IMR-90 (cell line): ENCODE data around the gene MAFG. TPM values are rescaled to one million over a fixed set of nuclear protein-coding genes. Genes with fewer than 3 reads are reported as not detected.
A peak's percentile ranks its signal among the peaks of the same experiment; 100 is the strongest.

Source experiments
- ATAC-seq: fragments of 200-7000 bp; cut with Tn5 transposase; 2 replicates; pipeline ENCODE4 v1.9.1; 2020; ENCODE audit warnings: low read depth, mild to moderate bottlenecking, moderate library complexity
- BruUV-seq: library from RNA; stranded (reverse); fragments of 400-500 nt; replicated peaks from 2 replicates; lab custom pipeline; 2021; lab: Mats Ljungman, UMichigan
- CTCF ChIA-PET: fragments of 300-600 bp; formaldehyde crosslinking; extraction: SDS; loops from one replicate; lab custom pipeline; 2021; ENCODE audit warnings: antibody characterized with exemption; lab: Yijun Ruan, JAX
- POLR2A ChIA-PET: fragments of 300-600 bp; sonication (Branson Sonifier 250); formaldehyde crosslinking; loops from one replicate; lab custom pipeline; 2022; ENCODE audit warnings: antibody characterized with exemption; ENCODE audit not compliant: unreplicated experiment; lab: Charles Lee
- DNase-seq: peaks from one replicate; pipeline ENCODE4 v3.0.0; 2013
- H2AFZ ChIP-seq: replicated peaks from 2 replicates; pipeline ENCODE3; 2013; ENCODE audit warnings: low read length, mild to moderate bottlenecking; ENCODE audit not compliant: poor library complexity
- H2AK5ac ChIP-seq: 2 replicates; pipeline ENCODE4 v1.6.1; 2013; ENCODE audit warnings: low read depth, low read length, inconsistent platforms
- H2AK9ac ChIP-seq: replicated peaks from 2 replicates; pipeline ENCODE3; 2013; ENCODE audit warnings: mild to moderate bottlenecking, low read depth, low read length, moderate library complexity; ENCODE audit not compliant: poor library complexity
- H2BK120ac ChIP-seq: 2 replicates; pipeline ENCODE4 v1.6.1; 2013; ENCODE audit warnings: low read depth, low read length, inconsistent platforms
- H2BK15ac ChIP-seq: 3 replicates; pipeline ENCODE4 v1.6.1; 2013; ENCODE audit warnings: low read depth, low read length, inconsistent platforms
- H2BK20ac ChIP-seq: 2 replicates; pipeline ENCODE4 v1.6.1; 2013; ENCODE audit warnings: low read depth, mild to moderate bottlenecking, inconsistent platforms, low read length, moderate library complexity
- H2BK5ac ChIP-seq: 2 replicates; pipeline ENCODE4 v1.6.1; 2013; ENCODE audit warnings: mild to moderate bottlenecking, low read depth, low read length, inconsistent platforms; ENCODE audit not compliant: poor library complexity, severe bottlenecking
- H3K14ac ChIP-seq: replicated peaks from 2 replicates; pipeline ENCODE4 v1.6.1; 2013; ENCODE audit warnings: low read depth, low read length, inconsistent platforms
- H3K18ac ChIP-seq: 2 replicates; pipeline ENCODE4 v1.6.1; 2013; ENCODE audit warnings: low read depth, low read length, control low read depth
- H3K23ac ChIP-seq: 2 replicates; pipeline ENCODE4 v1.6.1; 2013; ENCODE audit warnings: low read depth, low read length, inconsistent platforms
- H3K27ac ChIP-seq: 2 replicates; pipeline ENCODE4 v1.5.1; 2013; ENCODE audit warnings: mild to moderate bottlenecking, control low read depth, low read length; ENCODE audit not compliant: insufficient read depth
- H3K27me3 ChIP-seq: 2 replicates; pipeline ENCODE4 v1.6.1; 2013; ENCODE audit warnings: low read length; ENCODE audit not compliant: control insufficient read depth, insufficient read depth
- H3K36me3 ChIP-seq: 2 replicates; pipeline ENCODE4 v1.6.1; 2013; ENCODE audit warnings: low read length, mixed read lengths; ENCODE audit not compliant: control insufficient read depth, insufficient read depth
- H3K4ac ChIP-seq: 2 replicates; pipeline ENCODE4 v1.6.1; 2013; ENCODE audit warnings: low read depth, low read length, inconsistent platforms
- H3K4me1 ChIP-seq: 2 replicates; pipeline ENCODE4 v1.6.1; 2013; ENCODE audit warnings: low read length, mixed read lengths; ENCODE audit not compliant: control insufficient read depth, insufficient read depth
- H3K4me2 ChIP-seq: 2 replicates; pipeline ENCODE4 v1.6.1; 2013; ENCODE audit warnings: low read depth, mild to moderate bottlenecking, control low read depth, low read length, moderate library complexity
- H3K4me3 ChIP-seq: 2 replicates; pipeline ENCODE4 v1.5.1; 2013; ENCODE audit warnings: low read depth, mild to moderate bottlenecking, control low read depth, low read length, moderate library complexity; ENCODE audit not compliant: insufficient read depth
- H3K56ac ChIP-seq: 2 replicates; pipeline ENCODE4 v1.6.1; 2013; ENCODE audit warnings: low read length, inconsistent platforms; ENCODE audit not compliant: insufficient read depth; ENCODE audit errors: extremely low read depth
- H3K79me1 ChIP-seq, 2 experiments: 2 replicates each; pipeline ENCODE4 v1.6.1; 2013; ENCODE audit warnings: low read length in 2 of 2, inconsistent platforms in 1 of 2, low read depth in 1 of 2
- H3K9ac ChIP-seq: 2 replicates; pipeline ENCODE4 v1.6.1; 2013; ENCODE audit warnings: low read depth, low read length, control low read depth
- H3K9me1 ChIP-seq: 2 replicates; pipeline ENCODE4 v1.6.1; 2013; ENCODE audit warnings: low read length, inconsistent platforms; ENCODE audit not compliant: insufficient read depth
- H3K9me3 ChIP-seq: 2 replicates; pipeline ENCODE4 v1.6.1; 2013; ENCODE audit warnings: low read length; ENCODE audit not compliant: control insufficient read depth, insufficient read depth
- H4K20me1 ChIP-seq: 2 replicates; pipeline ENCODE4 v1.6.1; 2013; ENCODE audit warnings: low read length, inconsistent platforms; ENCODE audit not compliant: insufficient read depth
- H4K5ac ChIP-seq: 2 replicates; pipeline ENCODE4 v1.6.1; 2013; ENCODE audit warnings: mild to moderate bottlenecking, low read depth, low read length, control low read depth
- H4K8ac ChIP-seq, 2 experiments: 2 replicates each; pipeline ENCODE4 v1.6.1; 2013; ENCODE audit warnings: low read depth in 2 of 2, low read length in 2 of 2, control low read depth in 1 of 2, inconsistent platforms in 1 of 2
- H4K91ac ChIP-seq: 2 replicates; pipeline ENCODE4 v1.6.1; 2013; ENCODE audit warnings: low read depth, low read length, inconsistent platforms; ENCODE audit not compliant: insufficient read depth
- BHLHE40 ChIP-seq: fragments of 150-350 bp; IDR thresholded peaks from 2 replicates; pipeline ENCODE4 v1.6.1; 2016; ENCODE audit warnings: mild to moderate bottlenecking, low read depth, low read length
- FOS ChIP-seq: fragments of 150-350 bp; IDR thresholded peaks from 2 replicates; pipeline ENCODE4 v1.6.1; 2016; ENCODE audit warnings: low read depth, low read length
- MAFK ChIP-seq: IDR thresholded peaks from 2 replicates; pipeline ENCODE4 v1.6.1; 2012; ENCODE audit warnings: low read depth, low read length, improper control_type of control experiment
- MXI1 ChIP-seq: IDR thresholded peaks from 2 replicates; pipeline ENCODE4 v1.6.1; 2012; ENCODE audit warnings: low read depth, mild to moderate bottlenecking, low read length, moderate library complexity, borderline replicate concordance
- SMC3 ChIP-seq: fragments of 150-350 bp; IDR thresholded peaks from 2 replicates; pipeline ENCODE4 v1.6.1; 2016; ENCODE audit warnings: low read depth, mild to moderate bottlenecking, antibody characterized with exemption, low read length, moderate library complexity
- WGBS, 2 experiments: methylation state at CpG; one replicate each; pipeline versions ENCODE4 v1.1.5 to v1.1.7; 2013; ENCODE audit warnings: missing lambda C conversion rate in 2 of 2; ENCODE audit not compliant: insufficient read length in 1 of 2; ENCODE audit errors: extremely low coverage in 2 of 2; 5-methylcytosine and 5-hydroxymethylcytosine counted together
- dilution Hi-C: fragments of 300-500 bp; cut with HindIII; formaldehyde crosslinking; loops from one replicate; pipeline ENCODE4 v1.14.3; 2018; ENCODE audit warnings: low sequenced_read_pairs; ENCODE audit not compliant: unreplicated experiment
- in situ Hi-C: fragments of 300-500 bp; cut with MboI; formaldehyde crosslinking; loops from 3 replicates; pipeline ENCODE4 v1.14.3; 2019; ENCODE audit warnings: low sequenced_read_pairs, inconsistent platforms, mixed read lengths
- intact Hi-C: fragments of 100-400 bp; cut with micrococcal nuclease; formaldehyde crosslinking; loops from 2 replicates; pipeline ENCODE4 v1.10.0; 2022
- polyA plus RNA-seq, 3 experiments: library from polyadenylated mRNA; depleted of rRNA; stranded (reverse); fragments of >200 nt; gene quantifications; 2 replicates each; pipeline ENCODE4 v1.2.3, GENCODE V29; 2012; ENCODE audit warnings: low replicate concordance in 1 of 3
- total RNA-seq: library from RNA; depleted of rRNA; stranded (reverse); fragments of >200 nt; gene quantifications from 2 replicates; pipeline ENCODE4 v1.2.3, GENCODE V29; 2012

The MAFG gene
- total and polyA plus RNA-seq, 2 of the 4 experiments (the other 2 are of a cell fraction) = 6.1 to 15.4 TPM

- no peak overlapping the region for H3K4ac ChIP-seq
- dilution Hi-C loops = no loop called here
- H4K20me1 ChIP-seq = peaks cover 26% of the 10 kb centered on the region
- DNase-seq = peak; percentile 81
- H4K91ac ChIP-seq = no peak overlapping the region
- H3K18ac ChIP-seq = no peak overlapping the region
- H2BK15ac ChIP-seq = no peak overlapping the region
- H2BK20ac ChIP-seq = no peak overlapping the region
- no TSS peak for BruUV-seq
- ATAC-seq = peak; percentile 30
- no peak overlapping the region; the same call in 1 of the 2 replicates for H3K27ac ChIP-seq
- in situ Hi-C loops = no loop called here
- H3K9ac ChIP-seq = no peak overlapping the region
- TF ChIP-seq SMC3 (no peak), MXI1 (0 out of 2 replicates have a peak, but pooled peaks have one; percentile 31), MAFK (no peak), BHLHE40 (peak; percentile 44), FOS (peak; percentile 19; the same call in 1 of the 2 replicates)
- WGBS, 2 experiments = 72% methylated on average over 10 of the region's 19 CpGs; no CpG with 5 or more reads in 1 of the 2 experiments
- H2BK120ac ChIP-seq = no peak overlapping the region
- no peaks in the 10 kb centered on the region for H3K9me3 ChIP-seq
- H3K14ac ChIP-seq = no peak overlapping the region
- peaks cover 14% of the 10 kb centered on the region for H3K4me1 ChIP-seq
- no peak overlapping the region for H2AFZ ChIP-seq
- H3K4me2 ChIP-seq = no peak overlapping the region
- H3K4me3 ChIP-seq = no peak overlapping the region
- no peak overlapping the region for H2AK9ac ChIP-seq
- H2AK5ac ChIP-seq = no peak overlapping the region
- POLR2A ChIA-PET = interaction anchor here (0.6 to 0.7 kb wide), 2 partner anchors 17 to 222 kb away, joined by 3 to 9 read pairs; no protein-coding TSS in a partner anchor
- CTCF ChIA-PET = no interaction called here
- no peak overlapping the region for H3K56ac ChIP-seq
- peaks cover 13% of the 10 kb centered on the region; the same call in 1 of the 2 replicates for H3K9me1 ChIP-seq
- H3K36me3 ChIP-seq = peaks cover 40% of the 10 kb centered on the region
- H3K23ac ChIP-seq = 0 out of 2 replicates have a peak overlapping the region, but pooled peaks have one; percentile 4
- intact Hi-C loops = no loop called here
- H4K8ac ChIP-seq = no peak overlapping the region
- H3K27me3 ChIP-seq = no peaks in the 10 kb centered on the region
- H4K5ac ChIP-seq = no peak overlapping the region
- peak overlapping the region; percentile 23 for H2BK5ac ChIP-seq
- peaks cover 14 to 54% of the 10 kb centered on the region in 2 experiments; a peak in 3 of 4 replicates for H3K79me1 ChIP-seq
These were observed 29.3 kb downstream of the MAFG start for GRCh38 chr17:81898029-81898866.
